ENCODE measurements around the gene TRIM13.
A peak's percentile ranks its signal among the peaks of the same experiment; 100 is the strongest.
"Not testable (repeated sequence)": the region's sequence is repeated elsewhere in the genome, so short reads cannot be mapped to it uniquely, and the experiment has no call there.

Gene TRIM13, protein sequence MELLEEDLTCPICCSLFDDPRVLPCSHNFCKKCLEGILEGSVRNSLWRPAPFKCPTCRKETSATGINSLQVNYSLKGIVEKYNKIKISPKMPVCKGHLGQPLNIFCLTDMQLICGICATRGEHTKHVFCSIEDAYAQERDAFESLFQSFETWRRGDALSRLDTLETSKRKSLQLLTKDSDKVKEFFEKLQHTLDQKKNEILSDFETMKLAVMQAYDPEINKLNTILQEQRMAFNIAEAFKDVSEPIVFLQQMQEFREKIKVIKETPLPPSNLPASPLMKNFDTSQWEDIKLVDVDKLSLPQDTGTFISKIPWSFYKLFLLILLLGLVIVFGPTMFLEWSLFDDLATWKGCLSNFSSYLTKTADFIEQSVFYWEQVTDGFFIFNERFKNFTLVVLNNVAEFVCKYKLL
- 29.3 to 56.9 (median 34.4) reads per million in 3 experiments for total RNA-seq

DNA sequence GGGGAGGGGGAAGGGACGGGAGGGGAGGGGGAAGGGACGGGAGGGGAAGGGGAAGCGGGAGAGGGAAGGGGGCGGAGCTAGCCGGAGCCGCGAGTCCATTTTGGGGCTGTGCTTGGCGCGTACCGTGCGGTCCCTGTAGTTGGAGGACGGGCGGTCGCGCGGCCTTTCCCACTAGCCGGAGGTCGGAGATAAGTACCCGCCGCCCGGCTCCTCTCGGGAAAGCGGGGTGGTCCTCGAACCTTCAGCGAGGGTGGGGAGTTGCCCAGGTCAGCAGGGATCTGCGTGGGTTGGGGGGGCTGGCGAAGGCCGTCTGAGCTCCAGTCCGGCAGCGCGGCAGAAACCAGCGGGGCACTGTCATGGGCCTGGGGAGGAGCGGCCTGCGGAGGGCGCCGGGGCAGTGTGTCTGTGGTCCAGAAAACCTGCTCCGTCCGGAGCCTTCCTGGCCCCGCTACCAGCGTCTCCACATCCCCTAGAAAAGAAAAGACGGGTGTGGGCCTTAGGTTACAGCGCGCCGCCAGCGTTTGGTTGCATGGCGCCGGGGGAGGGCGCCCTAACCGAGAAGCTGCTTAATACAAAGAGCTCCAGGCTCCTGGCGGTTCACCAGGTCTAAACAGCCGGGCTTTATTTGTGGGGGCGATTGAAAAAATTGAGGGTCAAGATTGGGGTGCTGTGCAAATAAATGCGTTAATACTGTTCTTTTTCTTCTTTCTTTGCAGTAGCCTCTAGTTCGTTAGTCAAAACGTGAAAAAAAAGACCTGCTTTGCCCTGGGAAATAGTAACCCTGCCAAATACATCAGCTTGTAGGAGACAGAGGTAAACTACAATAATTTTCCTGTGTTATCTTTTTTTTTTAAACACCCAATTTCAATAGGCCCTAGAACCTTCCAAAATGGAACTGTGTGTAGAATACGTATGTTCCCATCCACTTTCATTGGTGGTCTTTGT lies at the start of gene TRIM13:
TRIM13 (plus strand) TSS at position 92 of the 945 bp plus-strand sequence. CDS start 14,899 bp downstream, outside the sequence.
- peak; percentile 79 for DNase-seq

GRCh38 chr13:49948777-49949270 lies 48.0 kb upstream of the TRIM13 start:
- DNase-seq: not testable (repeated sequence)

GRCh38 chr13:49951754-49952535 lies 44.9 kb upstream of the TRIM13 start:
- no peak for DNase-seq

- DNase-seq: no peak
Observed at GRCh38 chr13:49953560-49953959, 43.3 kb upstream of the TRIM13 start.

- no peak for DNase-seq
Observed at GRCh38 chr13:49954674-49955455, 42.0 kb upstream of the TRIM13 start.

GRCh38 chr13:49956131-49956530 lies 40.7 kb upstream of the TRIM13 start:
- no peak for DNase-seq

- DNase-seq: no peak
Observed at GRCh38 chr13:49958321-49958720, 38.5 kb upstream of the TRIM13 start.

DNA sequence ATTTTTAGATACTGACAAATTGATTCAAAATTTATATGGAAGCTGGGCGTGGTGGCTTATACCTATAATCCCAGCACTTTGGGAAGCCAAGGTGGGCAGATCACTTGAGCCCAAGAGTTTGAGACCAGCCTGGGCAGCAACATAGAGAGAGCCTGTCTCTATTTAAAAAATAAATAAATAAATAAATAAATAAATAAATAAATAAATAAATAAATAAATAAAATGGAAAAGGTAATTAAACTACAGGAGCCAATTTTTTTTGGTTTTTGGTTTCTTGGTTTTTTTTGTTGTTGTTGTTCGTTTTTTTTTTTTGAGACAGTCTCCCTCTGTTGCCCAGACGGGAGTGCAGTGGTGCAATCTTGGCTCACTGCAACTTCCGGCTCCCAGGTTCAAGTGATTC lies 29.4 kb upstream of the TRIM13 start:
- DNase-seq: no peak

GRCh38 chr13:49972709-49973108 lies 24.1 kb upstream of the TRIM13 start:
- no peak for DNase-seq

DNA sequence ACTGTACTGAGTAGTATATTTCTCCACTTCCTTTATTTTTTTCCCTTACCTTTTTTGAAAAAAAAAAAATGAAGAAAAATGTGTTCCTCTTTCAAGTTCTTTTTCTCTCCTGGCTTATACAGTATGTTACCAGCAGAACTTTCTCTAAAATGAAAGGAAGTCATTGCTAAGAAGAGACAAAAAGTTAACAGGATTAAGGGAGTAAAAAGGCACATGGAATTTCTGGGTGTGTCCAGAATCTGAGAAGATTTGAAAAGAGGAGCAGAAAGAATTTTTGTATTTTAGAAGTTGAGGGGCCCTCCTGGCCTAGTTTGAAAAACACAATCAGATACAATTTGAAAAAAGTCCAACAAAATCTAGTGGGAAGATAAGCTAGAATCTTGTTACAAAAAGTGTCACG lies 21.0 kb upstream of the TRIM13 start:
- no peak for DNase-seq

DNA sequence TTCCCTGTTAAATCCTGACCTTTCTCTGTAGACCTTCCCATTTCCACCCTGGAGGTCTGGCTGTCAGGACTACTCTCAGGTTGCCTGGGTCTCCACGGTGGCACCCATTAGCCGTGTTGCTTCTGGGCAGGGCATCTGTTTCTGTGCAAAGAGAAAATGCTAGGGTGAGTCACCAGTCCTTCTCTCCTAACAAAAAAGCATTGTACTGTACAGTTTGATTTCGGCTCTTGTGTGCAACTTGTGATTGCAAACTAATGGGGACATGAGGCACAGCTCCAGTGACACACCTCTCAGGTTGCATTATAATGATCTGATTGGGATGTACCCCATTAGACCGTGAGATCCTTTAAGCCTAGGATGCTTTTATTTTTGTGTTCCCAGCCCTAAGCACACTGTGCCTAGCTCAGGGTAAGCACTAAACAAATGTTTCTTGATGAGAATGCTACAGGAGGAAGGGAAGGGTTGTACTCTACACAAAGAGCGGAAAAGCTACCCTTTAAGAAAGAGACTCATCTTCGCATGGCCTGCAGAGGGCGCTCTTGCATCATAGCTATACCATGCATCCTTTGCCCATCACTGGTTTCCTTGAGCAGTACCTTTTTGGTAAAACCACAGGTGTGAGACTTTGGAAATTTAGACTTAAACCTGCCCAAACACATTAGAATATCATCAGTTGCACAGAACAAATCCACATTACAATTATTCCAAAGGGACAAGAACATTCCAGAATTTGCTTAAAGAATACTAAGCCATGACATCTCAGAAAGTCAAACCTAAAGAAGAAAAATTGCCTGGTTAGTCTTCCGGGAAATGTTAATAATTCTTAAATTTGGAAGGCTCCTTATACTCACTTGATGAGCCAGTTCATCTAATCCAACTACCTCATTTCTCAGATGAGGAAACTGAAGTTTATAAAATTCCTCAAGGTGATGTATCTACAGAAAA lies 20.3 kb upstream of the TRIM13 start:
- DNase-seq: peak; percentile 66

DNA sequence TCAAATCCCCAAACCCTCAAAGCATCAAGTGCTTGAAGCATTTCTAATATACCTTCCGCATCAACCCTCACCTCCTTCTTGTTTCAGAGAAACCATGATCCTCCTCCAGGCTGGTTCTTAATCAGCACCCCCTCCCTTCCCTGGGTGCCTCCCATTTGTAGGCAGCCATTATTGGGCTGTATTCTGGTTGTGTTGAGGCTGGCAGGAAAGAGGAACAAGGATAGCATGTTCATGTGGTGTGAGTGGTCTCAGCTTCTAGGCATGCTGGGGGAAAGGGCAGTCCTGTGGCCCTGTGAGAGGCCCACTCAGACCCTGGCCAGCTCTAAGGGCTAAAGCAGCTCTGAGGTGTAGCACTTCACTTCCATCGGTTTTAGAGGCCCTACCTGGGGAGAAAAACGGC lies 18.9 kb upstream of the TRIM13 start:
- DNase-seq: no peak

- DNase-seq: no peak
Observed at GRCh38 chr13:49980266-49980665, 16.6 kb upstream of the TRIM13 start.

- DNase-seq: no peak
Observed at GRCh38 chr13:49985129-49985528, 11.7 kb upstream of the TRIM13 start.

DNA sequence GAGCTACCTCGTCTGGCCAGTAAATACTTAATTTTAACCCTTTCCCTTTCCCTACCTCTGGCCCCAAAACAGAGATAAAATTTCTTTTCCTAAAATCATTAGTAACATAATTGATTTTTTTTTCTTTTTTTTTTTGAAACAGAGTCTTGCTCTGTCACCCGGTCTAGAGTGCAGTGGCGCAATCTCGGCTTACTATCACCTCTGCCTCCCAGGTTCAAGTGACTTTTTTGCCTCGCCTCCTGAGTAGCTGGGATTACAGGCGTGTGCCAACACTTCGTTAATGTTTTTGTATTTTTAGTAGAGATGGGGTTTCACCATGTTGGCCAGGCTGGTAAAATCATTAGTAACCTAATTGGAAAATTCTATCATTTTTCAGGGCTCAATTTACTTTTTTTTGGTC lies 10.4 kb upstream of the TRIM13 start:
- no peak for DNase-seq

DNA sequence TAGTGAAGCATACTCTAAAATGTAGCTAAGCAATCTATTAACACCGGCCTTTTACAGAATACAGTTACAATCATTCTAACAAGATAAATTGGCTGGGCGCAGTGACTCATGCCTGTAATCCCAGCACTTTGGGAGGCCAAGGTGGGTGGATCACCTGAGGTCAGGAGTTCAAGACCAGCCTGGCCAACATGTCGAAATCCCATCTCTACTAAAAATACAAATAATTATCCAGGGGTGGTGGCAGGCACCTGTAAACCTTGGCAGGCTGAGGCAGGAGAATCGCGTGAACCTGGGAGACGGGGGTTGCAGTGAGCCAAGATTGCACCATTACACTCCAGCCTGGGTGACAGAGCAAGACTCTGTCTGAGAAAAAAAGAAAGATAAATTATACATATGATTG lies 6.2 kb upstream of the TRIM13 start:
- not testable (repeated sequence) for DNase-seq

DNA sequence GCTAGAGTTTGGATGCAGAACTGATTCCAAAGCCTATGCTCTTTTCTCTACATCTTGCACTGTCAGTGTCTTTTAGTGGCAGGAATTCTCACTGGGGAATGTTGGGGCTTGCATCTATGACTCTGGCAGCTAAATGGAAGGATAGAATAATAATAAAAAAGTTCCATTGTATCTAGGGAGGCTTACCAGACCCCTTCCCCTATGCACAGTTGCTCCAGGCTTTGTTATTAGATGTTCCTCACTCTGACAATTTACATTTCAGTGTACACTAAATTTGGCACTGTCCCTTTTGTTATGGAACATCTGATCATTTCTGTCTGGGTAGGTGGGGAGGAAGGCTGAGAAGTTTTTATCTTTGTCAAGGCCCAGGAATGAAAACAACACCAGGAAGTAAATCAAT lies 3.7 kb upstream of the TRIM13 start:
- no peak for DNase-seq

DNA sequence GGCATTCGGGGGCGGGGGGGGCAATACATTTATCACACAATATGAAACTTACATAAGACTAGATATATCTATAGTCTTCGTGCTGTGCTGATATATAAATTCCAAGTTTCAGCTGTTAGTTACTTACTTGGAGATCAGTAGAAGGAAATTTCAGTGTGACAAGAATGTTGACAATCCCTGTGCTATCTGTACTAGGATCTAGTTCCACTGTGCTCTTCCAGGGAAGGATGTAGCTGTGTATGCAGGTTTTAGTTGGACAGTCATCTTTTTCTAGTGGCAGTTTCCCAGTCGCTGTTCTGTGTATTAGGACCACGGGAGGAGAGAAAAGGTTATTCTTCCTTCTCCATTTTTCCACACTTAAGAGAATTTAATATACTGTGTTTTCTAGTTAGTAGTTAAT lies 3.2 kb upstream of the TRIM13 start:
- DNase-seq: no peak

GRCh38 chr13:49995625-49996101 lies 1.2 kb upstream of the TRIM13 start:
- peak; percentile 2 for DNase-seq

- DNase-seq: peak; percentile 83
Observed at GRCh38 chr13:49996161-49996915, 504 bp upstream of the TRIM13 start.

Data from central memory CD4-positive, alpha-beta T cell (primary cell).